Astrocyte (in vitro differentiated cells and primary cell): ENCODE data around the gene SDR39U1.
"Not testable (repeated sequence)": the region's sequence is repeated elsewhere in the genome, so short reads cannot be mapped to it uniquely, and the experiment has no call there.

Source experiments
- CTCF ChIP-seq: IDR thresholded peaks from 2 replicates; pipeline ENCODE4 v1.5.1; 2011; ENCODE audit warnings: low read depth, mild to moderate bottlenecking, inconsistent platforms, low read length, moderate library complexity; ENCODE audit not compliant: insufficient read depth
- EZH2 ChIP-seq: IDR thresholded peaks from 2 replicates; pipeline ENCODE4 v1.6.1; 2012; ENCODE audit warnings: mild to moderate bottlenecking, low read length, inconsistent platforms; ENCODE audit not compliant: insufficient read depth

- not testable (repeated sequence) for TF ChIP-seq EZH2, CTCF
Measured at GRCh38 chr14:24482699-24483303, 40.2 kb upstream of the SDR39U1 start.
